ENCODE data around the gene VSTM1. TPM values are rescaled to one million over a fixed set of nuclear protein-coding genes. Genes with fewer than 3 reads are reported as not detected.

Gene VSTM1
- total and polyA plus RNA-seq, 2 of the 4 experiments (the other 2 are of a cell fraction), result not detected

- no peak overlapping the region for H2AK5ac ChIP-seq (ENCODE audit: low read depth, low read length)
- H3K79me1 ChIP-seq (ENCODE audit: low read depth in 1 of 2, low read length in 2 of 2), result no peaks in the 10 kb centered on the region
- ChIA-PET CTCF (no interaction called here), POLR2A (ENCODE audit: unreplicated experiment) (no interaction called here)
- peak; percentile 32 for DNase-seq
- H3K4ac ChIP-seq (ENCODE audit: low read depth, low read length), result no peak overlapping the region
- H3K27ac ChIP-seq (ENCODE audit: insufficient read depth, low read length), result no peak overlapping the region
- no peak overlapping the region for H2BK20ac ChIP-seq (ENCODE audit: low read depth, low read length)
- ATAC-seq (ENCODE audit: low read depth), result no peak
- WGBS, 2 experiments (ENCODE audit: extremely low coverage in 2 of 2, insufficient read length in 1 of 2), result no CpG with 5 or more reads among the region's 5 CpGs
- no peak overlapping the region for H3K18ac ChIP-seq (ENCODE audit: low read depth, low read length)
- H4K20me1 ChIP-seq (ENCODE audit: insufficient read depth, low read length), result no peaks in the 10 kb centered on the region
- H3K27me3 ChIP-seq (ENCODE audit: control insufficient read depth, insufficient read depth, low read length), result peaks cover 31% of the 10 kb centered on the region; the same call in 1 of the 2 replicates
- no peak overlapping the region for H4K5ac ChIP-seq (ENCODE audit: low read depth, low read length)
- no peak overlapping the region for H3K14ac ChIP-seq (replicated peaks; ENCODE audit: low read depth, low read length)
- no TSS peak for BruUV-seq (replicated peaks)
- no peak overlapping the region for H3K23ac ChIP-seq (ENCODE audit: low read depth, low read length)
- H3K9me3 ChIP-seq (ENCODE audit: control insufficient read depth, insufficient read depth, low read length), result no peaks in the 10 kb centered on the region
- in situ Hi-C loops (cut with MboI; ENCODE audit: low sequenced_read_pairs), result no loop called here
- H3K4me2 ChIP-seq (ENCODE audit: low read depth, low read length), result no peak overlapping the region; the same call in 1 of the 2 replicates
- no peak overlapping the region for H3K9ac ChIP-seq (ENCODE audit: low read depth, low read length)
- no peak overlapping the region for H2BK120ac ChIP-seq (ENCODE audit: low read depth, low read length)
- H3K36me3 ChIP-seq (ENCODE audit: control insufficient read depth, insufficient read depth, low read length), result no peaks in the 10 kb centered on the region
- no peak overlapping the region for H3K56ac ChIP-seq (ENCODE audit: extremely low read depth, insufficient read depth, low read length)
- H3K4me3 ChIP-seq (ENCODE audit: insufficient read depth, low read depth, low read length), result no peak overlapping the region
- dilution Hi-C loops (cut with HindIII; ENCODE audit: low sequenced_read_pairs, unreplicated experiment), result no loop called here
- no peak overlapping the region for H2BK15ac ChIP-seq (ENCODE audit: low read depth, low read length)
- TF ChIP-seq NFE2L2 (IDR thresholded peaks at IDR 0.05; ENCODE audit: low read depth, low read length) (no peak), BHLHE40 (IDR thresholded peaks at IDR 0.05; ENCODE audit: low read depth, low read length) (no peak), FOS (IDR thresholded peaks at IDR 0.05; ENCODE audit: low read depth, low read length) (no peak), MXI1 (IDR thresholded peaks at IDR 0.05; ENCODE audit: borderline replicate concordance, low read depth, low read length) (no peak), RCOR1 (IDR thresholded peaks at IDR 0.05; ENCODE audit: insufficient replicate concordance, low read length) (no peak), POLR2A (IDR thresholded peaks at IDR 0.05; ENCODE audit: low read depth, low read length) (no peak), RAD21 (IDR thresholded peaks at IDR 0.05; ENCODE audit: low read length) (no peak)
- TF ChIP-seq, protein P1, sequence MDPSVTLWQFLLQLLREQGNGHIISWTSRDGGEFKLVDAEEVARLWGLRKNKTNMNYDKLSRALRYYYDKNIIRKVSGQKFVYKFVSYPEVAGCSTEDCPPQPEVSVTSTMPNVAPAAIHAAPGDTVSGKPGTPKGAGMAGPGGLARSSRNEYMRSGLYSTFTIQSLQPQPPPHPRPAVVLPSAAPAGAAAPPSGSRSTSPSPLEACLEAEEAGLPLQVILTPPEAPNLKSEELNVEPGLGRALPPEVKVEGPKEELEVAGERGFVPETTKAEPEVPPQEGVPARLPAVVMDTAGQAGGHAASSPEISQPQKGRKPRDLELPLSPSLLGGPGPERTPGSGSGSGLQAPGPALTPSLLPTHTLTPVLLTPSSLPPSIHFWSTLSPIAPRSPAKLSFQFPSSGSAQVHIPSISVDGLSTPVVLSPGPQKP (IDR thresholded peaks at IDR 0.05; ENCODE audit: borderline replicate concordance, low read depth, low read length), result no peak
- no peak overlapping the region for H2AFZ ChIP-seq (replicated peaks; ENCODE audit: low read length, poor library complexity)
- no peaks in the 10 kb centered on the region for H3K9me1 ChIP-seq (ENCODE audit: insufficient read depth, low read length)
- intact Hi-C loops (cut with micrococcal nuclease), result no loop called here
- H2AK9ac ChIP-seq (replicated peaks; ENCODE audit: low read depth, low read length, poor library complexity), result no peak overlapping the region
- H2BK5ac ChIP-seq (ENCODE audit: low read depth, low read length, poor library complexity, severe bottlenecking), result no peak overlapping the region
- H3K4me1 ChIP-seq (ENCODE audit: control insufficient read depth, insufficient read depth, low read length), result no peaks in the 10 kb centered on the region
- no peak overlapping the region for H4K8ac ChIP-seq (ENCODE audit: low read depth in 2 of 2, low read length in 2 of 2)
- H4K91ac ChIP-seq (ENCODE audit: insufficient read depth, low read depth, low read length), result no peak overlapping the region
Observed at GRCh38 chr19:53994811-53995210, 68.9 kb downstream of the VSTM1 start.
